Measurements from ENCODE around the gene AKAP13.

- TF ChIP-seq CTCF (IDR thresholded peaks at IDR 0.05): no peak
- no peak for TF ChIP-seq POLR2A (IDR thresholded peaks at IDR 0.05)
Measured at GRCh38 chr15:85737061-85737460, 356.7 kb downstream of the AKAP13 start.

Data from uterus (tissue), 2 donors.